Measurements from ENCODE around the gene DDX21. TPM values are rescaled to one million over a fixed set of nuclear protein-coding genes. Genes with fewer than 3 reads are reported as not detected.

Gene DDX21
- total and polyA plus RNA-seq, 2 donors (not counting 3 experiments of a cell fraction or from before 2014, with no cell fraction given), result 33.4 to 98.1 TPM

DNA sequence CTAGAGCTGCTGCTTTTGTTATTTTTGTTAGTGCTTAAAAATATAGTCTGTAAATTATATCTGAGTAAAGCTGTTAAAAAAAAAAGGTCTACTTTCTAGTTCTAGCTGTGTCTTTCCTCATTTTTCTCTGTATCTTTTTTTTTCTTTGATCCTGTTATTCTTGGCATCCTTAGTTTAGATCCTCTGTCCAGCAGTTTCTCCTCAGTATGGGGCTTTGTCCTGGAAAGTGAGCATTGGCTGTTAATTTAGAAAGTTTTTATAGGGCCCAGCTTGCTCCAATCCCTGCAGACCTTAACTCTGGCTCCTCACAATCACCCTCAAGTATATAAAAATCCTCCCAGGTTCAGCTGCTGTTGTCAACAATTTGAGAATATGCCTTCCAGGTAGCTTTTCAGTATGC, 31.4 kb upstream of the DDX21 start:
- Histone ChIP-seq H3K9ac (replicated peaks; ENCODE audit: extremely low read depth, insufficient read depth, low read length) (no peak overlapping the region), H3K4me1 (ENCODE audit: control insufficient read depth, extremely low read depth, insufficient read depth, low read length) (no peaks in the 10 kb centered on the region), H3K4me2 (ENCODE audit: insufficient read depth, low read length) (no peak overlapping the region), H3K27ac (ENCODE audit: insufficient read depth, low read depth, low read length) (no peak overlapping the region), H3K36me3 (ENCODE audit: control insufficient read depth in 2 of 2, extremely low read depth in 1 of 2, insufficient read depth in 2 of 2, low read length in 2 of 2) (peaks cover 0 to 2% of the 10 kb centered on the region in 2 experiments), H3K79me2 (ENCODE audit: control insufficient read depth, insufficient read depth, low read length) (peaks cover 10% of the 10 kb centered on the region), H2AFZ (ENCODE audit: low read depth, low read length) (no peak overlapping the region), H3K4me3 (replicated peaks in 1 of 3; ENCODE audit: insufficient read depth in 1 of 3, low read depth in 1 of 3, low read length in 3 of 3) (no peak overlapping the region), H3K27me3 (ENCODE audit: control insufficient read depth in 2 of 2, insufficient read depth in 2 of 2, low read length in 2 of 2) (no peaks in the 10 kb centered on the region), H4K20me1 (replicated peaks; ENCODE audit: control insufficient read depth, extremely low read depth, insufficient read depth, low read length) (no peaks in the 10 kb centered on the region), H3K9me3 (replicated peaks; ENCODE audit: control insufficient read depth, insufficient read depth, low read length) (no peaks in the 10 kb centered on the region), H3K9me1 (replicated peaks; ENCODE audit: control insufficient read depth, extremely low read depth, insufficient read depth, low read length) (no peaks in the 10 kb centered on the region)
- TF ChIP-seq, protein P1, sequence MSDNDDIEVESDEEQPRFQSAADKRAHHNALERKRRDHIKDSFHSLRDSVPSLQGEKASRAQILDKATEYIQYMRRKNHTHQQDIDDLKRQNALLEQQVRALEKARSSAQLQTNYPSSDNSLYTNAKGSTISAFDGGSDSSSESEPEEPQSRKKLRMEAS (IDR thresholded peaks at IDR 0.05; ENCODE audit: insufficient read depth, insufficient read length), result no peak
- no peak for TF ChIP-seq JUN (IDR thresholded peaks at IDR 0.05; ENCODE audit: borderline replicate concordance, insufficient read depth, insufficient read length, low read depth)
- TF ChIP-seq, protein P2, sequence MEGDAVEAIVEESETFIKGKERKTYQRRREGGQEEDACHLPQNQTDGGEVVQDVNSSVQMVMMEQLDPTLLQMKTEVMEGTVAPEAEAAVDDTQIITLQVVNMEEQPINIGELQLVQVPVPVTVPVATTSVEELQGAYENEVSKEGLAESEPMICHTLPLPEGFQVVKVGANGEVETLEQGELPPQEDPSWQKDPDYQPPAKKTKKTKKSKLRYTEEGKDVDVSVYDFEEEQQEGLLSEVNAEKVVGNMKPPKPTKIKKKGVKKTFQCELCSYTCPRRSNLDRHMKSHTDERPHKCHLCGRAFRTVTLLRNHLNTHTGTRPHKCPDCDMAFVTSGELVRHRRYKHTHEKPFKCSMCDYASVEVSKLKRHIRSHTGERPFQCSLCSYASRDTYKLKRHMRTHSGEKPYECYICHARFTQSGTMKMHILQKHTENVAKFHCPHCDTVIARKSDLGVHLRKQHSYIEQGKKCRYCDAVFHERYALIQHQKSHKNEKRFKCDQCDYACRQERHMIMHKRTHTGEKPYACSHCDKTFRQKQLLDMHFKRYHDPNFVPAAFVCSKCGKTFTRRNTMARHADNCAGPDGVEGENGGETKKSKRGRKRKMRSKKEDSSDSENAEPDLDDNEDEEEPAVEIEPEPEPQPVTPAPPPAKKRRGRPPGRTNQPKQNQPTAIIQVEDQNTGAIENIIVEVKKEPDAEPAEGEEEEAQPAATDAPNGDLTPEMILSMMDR (IDR thresholded peaks at IDR 0.05; ENCODE audit: extremely low read depth in 1 of 2, insufficient read depth in 1 of 2, low read depth in 1 of 2, low read length in 2 of 2), result no peak
- FAIRE-seq (no peak), DNase-seq (ENCODE audit: low read depth, low spot score) (peak; percentile 31)
- dilution Hi-C loops (cut with MboI; ENCODE audit: extremely low pct_ligation_motif_present, low sequenced_read_pairs), result no loop called here
- POLR2A ChIA-PET, result no interaction called here
- no TSS peak for BruUV-seq (replicated peaks)
- CTCF ChIA-PET, result interaction anchor here (0.7 to 1.3 kb wide), 4 partner anchors 10 to 932 kb away, joined by 3 to 5 read pairs (median 3); no protein-coding TSS in a partner anchor
- intact Hi-C loops (cut with micrococcal nuclease), result no loop called here

DNA sequence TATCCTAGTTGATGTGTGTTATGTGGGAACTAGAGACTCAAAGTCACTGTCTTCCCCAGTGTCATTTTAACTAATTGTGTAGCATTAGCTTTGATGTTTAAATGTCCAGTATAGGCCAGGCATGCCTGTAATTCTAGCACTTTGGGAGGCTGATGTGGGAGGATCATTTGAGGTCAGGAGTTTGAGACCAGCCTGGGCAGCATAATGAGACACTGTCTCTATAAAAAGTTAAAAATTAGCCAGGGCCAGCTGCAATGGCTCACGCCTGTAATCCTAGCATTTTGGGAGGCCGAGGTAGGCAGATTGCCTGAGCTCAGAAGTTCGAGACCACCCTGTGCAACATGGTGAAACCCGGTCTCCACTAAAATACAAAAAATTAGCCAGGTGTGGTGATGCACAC, 30.5 kb upstream of the DDX21 start:
- dilution Hi-C loops (cut with MboI; ENCODE audit: extremely low pct_ligation_motif_present, low sequenced_read_pairs), result no loop called here
- FAIRE-seq, result no peak

More for the DNA sequence above, 30.5 kb upstream of the DDX21 start:
- no TSS peak for BruUV-seq (replicated peaks)
- ChIA-PET POLR2A (interaction anchor here (0.6 kb wide), 1 partner anchor 23 kb away, joined by 5 read pairs; no protein-coding TSS in a partner anchor), CTCF (interaction anchor here (0.7 to 1.3 kb wide), 2 partner anchors 9 to 122 kb away, joined by 3 to 5 read pairs; no protein-coding TSS in a partner anchor)
- H3K36me3 ChIP-seq (ENCODE audit: control insufficient read depth in 2 of 2, extremely low read depth in 1 of 2, insufficient read depth in 2 of 2, low read length in 2 of 2), result peaks cover 0 to 2% of the 10 kb centered on the region in 2 experiments
- H3K27ac ChIP-seq (ENCODE audit: insufficient read depth, low read depth, low read length), result no peak overlapping the region
- no peak overlapping the region for H3K4me2 ChIP-seq (ENCODE audit: insufficient read depth, low read length)
- no peak for DNase-seq (ENCODE audit: low read depth, low spot score)
- intact Hi-C loops (cut with micrococcal nuclease), result no loop called here
- H2AFZ ChIP-seq (ENCODE audit: low read depth, low read length), result no peak overlapping the region
- H3K9me3 ChIP-seq (replicated peaks; ENCODE audit: control insufficient read depth, insufficient read depth, low read length), result no peaks in the 10 kb centered on the region
- no peak overlapping the region for H3K4me3 ChIP-seq (replicated peaks in 1 of 3; ENCODE audit: insufficient read depth in 1 of 3, low read depth in 1 of 3, low read length in 3 of 3)
- no peaks in the 10 kb centered on the region for H4K20me1 ChIP-seq (replicated peaks; ENCODE audit: control insufficient read depth, extremely low read depth, insufficient read depth, low read length)
- peaks cover 11% of the 10 kb centered on the region for H3K79me2 ChIP-seq (ENCODE audit: control insufficient read depth, insufficient read depth, low read length)
- TF ChIP-seq POLR2AphosphoS5 (IDR thresholded peaks at IDR 0.05; ENCODE audit: insufficient read depth, low read depth, low read length) (no peak), POLR2A (IDR thresholded peaks at IDR 0.05; ENCODE audit: low read depth, low read length) (no peak), MYC (IDR thresholded peaks at IDR 0.05; ENCODE audit: low read depth, low read length) (no peak), FOS (IDR thresholded peaks at IDR 0.05; ENCODE audit: borderline replicate concordance, insufficient read depth, low read length) (no peak), JUN (IDR thresholded peaks at IDR 0.05; ENCODE audit: borderline replicate concordance, insufficient read depth, insufficient read length, low read depth) (no peak), EZH2 (IDR thresholded peaks at IDR 0.05; ENCODE audit: borderline replicate concordance, low read depth, low read length, severe bottlenecking) (no peak), GATA2 (IDR thresholded peaks at IDR 0.05; ENCODE audit: insufficient read depth, insufficient read length, low read depth, low read length) (no peak)
- TF ChIP-seq, protein P2 (IDR thresholded peaks at IDR 0.05; ENCODE audit: extremely low read depth in 1 of 2, insufficient read depth in 1 of 2, low read depth in 1 of 2, low read length in 2 of 2), result no peak
- TF ChIP-seq, protein P1 (IDR thresholded peaks at IDR 0.05; ENCODE audit: insufficient read depth, insufficient read length), result no peak
- no peak overlapping the region for H3K9ac ChIP-seq (replicated peaks; ENCODE audit: extremely low read depth, insufficient read depth, low read length)
- H3K4me1 ChIP-seq (ENCODE audit: control insufficient read depth, extremely low read depth, insufficient read depth, low read length), result no peaks in the 10 kb centered on the region
- H3K9me1 ChIP-seq (replicated peaks; ENCODE audit: control insufficient read depth, extremely low read depth, insufficient read depth, low read length), result no peaks in the 10 kb centered on the region
- H3K27me3 ChIP-seq (ENCODE audit: control insufficient read depth in 2 of 2, insufficient read depth in 2 of 2, low read length in 2 of 2), result no peaks in the 10 kb centered on the region

Data from endothelial cell of umbilical vein (primary cell).